Stimulated activated CD8-positive, alpha-beta memory T cell treated with anti-CD3 and anti-CD28 coated beads, Interleukin-7, amount 100 ng/mL, for 1 hour (primary cell): Measurements from ENCODE around the gene RHEX.

Experiments used
- DNase-seq, 2 donors: peaks; one replicate each; pipeline ENCODE4 v3.0.0-alpha.2; 2020; ENCODE audit warnings: low read depth in 2 of 2

Gene RHEX

GRCh38 chr1:206116191-206116872, 63.4 kb downstream of the RHEX start:
- no peak for DNase-seq

- DNase-seq, result no peak
Measured at GRCh38 chr1:206116873-206117150, 63.8 kb downstream of the RHEX start.

GRCh38 chr1:206117151-206117948, 64.4 kb downstream of the RHEX start, which contains the start of gene AVPR1B:
TSS of gene AVPR1B (minus strand) at chr1:206117388. CDS start at chr1:206116890, 498 bp downstream.
- DNase-seq, result no peak

- no peak for DNase-seq
Measured at GRCh38 chr1:206120406-206120805, 67.4 kb downstream of the RHEX start.

- DNase-seq, result no peak
Measured at GRCh38 chr1:206121269-206121668, 68.3 kb downstream of the RHEX start.

GRCh38 chr1:206122686-206123085, 69.7 kb downstream of the RHEX start:
- no peak for DNase-seq

- no peak for DNase-seq
Measured at GRCh38 chr1:206125346-206125745, 72.4 kb downstream of the RHEX start.

- no peak for DNase-seq
Measured at GRCh38 chr1:206127336-206127735, 74.4 kb downstream of the RHEX start.

GRCh38 chr1:206128196-206128595, 75.2 kb downstream of the RHEX start:
- DNase-seq, result no peak

- DNase-seq, result no peak
Measured at GRCh38 chr1:206131037-206131436, 78.1 kb downstream of the RHEX start.

GRCh38 chr1:206133751-206134415, 80.9 kb downstream of the RHEX start:
- DNase-seq, result no peak

GRCh38 chr1:206135248-206135647, 82.3 kb downstream of the RHEX start:
- no peak for DNase-seq

- DNase-seq, result no peak
Measured at GRCh38 chr1:206136241-206136640, 83.3 kb downstream of the RHEX start.

GRCh38 chr1:206142011-206142410, 89.0 kb downstream of the RHEX start:
- DNase-seq, result no peak

- no peak for DNase-seq
Measured at GRCh38 chr1:206142770-206143169, 89.8 kb downstream of the RHEX start.

GRCh38 chr1:206143537-206144172, 90.7 kb downstream of the RHEX start:
- DNase-seq, result no peak

- no peak for DNase-seq
Measured at GRCh38 chr1:206144605-206145004, 91.6 kb downstream of the RHEX start.

- DNase-seq, result no peak
Measured at GRCh38 chr1:206145771-206146290, 92.9 kb downstream of the RHEX start.
